Muscle of leg (tissue), 16 donors: ENCODE results near the gene OR2Z1. TPM values are rescaled to one million over a fixed set of nuclear protein-coding genes. Genes with fewer than 3 reads are reported as not detected.

Experiments used
- DNase-seq: peaks from one replicate; pipeline ENCODE4 v3.0.0; 2013
- H3K27ac ChIP-seq: one replicate; pipeline ENCODE4 v1.5.1; 2013; ENCODE audit warnings: mild to moderate bottlenecking, low read length, control low read depth
- H3K27me3 ChIP-seq: one replicate; pipeline ENCODE4 v1.6.1; 2013; ENCODE audit warnings: low read length; ENCODE audit not compliant: control insufficient read depth, insufficient read depth
- H3K36me3 ChIP-seq: one replicate; pipeline ENCODE4 v1.6.1; 2013; ENCODE audit warnings: low read length; ENCODE audit not compliant: control insufficient read depth, insufficient read depth
- H3K4me1 ChIP-seq: one replicate; pipeline ENCODE4 v1.6.1; 2013; ENCODE audit warnings: low read length; ENCODE audit not compliant: control insufficient read depth, insufficient read depth
- H3K4me3 ChIP-seq: one replicate; pipeline ENCODE4 v1.5.1; 2013; ENCODE audit warnings: low read length, control low read depth
- H3K9me3 ChIP-seq: replicated peaks from 2 replicates; pipeline ENCODE4 v1.6.1; 2013; ENCODE audit warnings: low read depth, low read length; ENCODE audit not compliant: control insufficient read depth
- WGBS: methylation state at CpG from one replicate; pipeline ENCODE4 v1.1.5; 2013; ENCODE audit warnings: missing lambda C conversion rate; ENCODE audit not compliant: insufficient coverage; 5-methylcytosine and 5-hydroxymethylcytosine counted together
- long read RNA-seq, 11 donors: transcript quantifications; one replicate each; lab custom pipeline, GENCODE V29; 2026
- polyA plus RNA-seq, 8 donors: library from polyadenylated mRNA; unstranded; fragments of 120-200 nt; gene quantifications; one replicate each; pipeline versions ENCODE4 v1.2.1 to v1.2.3, GENCODE V29; 2013; ENCODE audit warnings: inconsistent platforms in 1 of 8, low replicate concordance in 1 of 8; ENCODE audit not compliant: insufficient read length in 8 of 8, insufficient read depth in 1 of 8
- total RNA-seq: library from RNA; stranded (reverse); fragments of 120-200 nt; gene quantifications from one replicate; pipeline ENCODE4 v1.2.4, GENCODE V29; 2013

The OR2Z1 gene, protein sequence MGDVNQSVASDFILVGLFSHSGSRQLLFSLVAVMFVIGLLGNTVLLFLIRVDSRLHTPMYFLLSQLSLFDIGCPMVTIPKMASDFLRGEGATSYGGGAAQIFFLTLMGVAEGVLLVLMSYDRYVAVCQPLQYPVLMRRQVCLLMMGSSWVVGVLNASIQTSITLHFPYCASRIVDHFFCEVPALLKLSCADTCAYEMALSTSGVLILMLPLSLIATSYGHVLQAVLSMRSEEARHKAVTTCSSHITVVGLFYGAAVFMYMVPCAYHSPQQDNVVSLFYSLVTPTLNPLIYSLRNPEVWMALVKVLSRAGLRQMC
- total RNA-seq = not detected
- not detected for polyA plus RNA-seq
- long read RNA-seq, donor 1 = 0 reads
- long read RNA-seq, donor 2 = 0 reads
- long read RNA-seq, donor 3 = 0 reads
- long read RNA-seq, donor 4 = 0 reads
- long read RNA-seq, donor 5 = 0 reads
- long read RNA-seq, donor 6 = 0 reads
- long read RNA-seq, donor 7, partial matches to known transcripts = 0 of 1 reads
- long read RNA-seq, donor 7, other reads (novel, unspliced or antisense) = 0 of 1 reads
- long read RNA-seq, donor 8 = 0 reads
- long read RNA-seq, donor 9 = 0 reads
- long read RNA-seq, donor 10 = 0 reads
- long read RNA-seq, donor 11 = 0 reads

DNA sequence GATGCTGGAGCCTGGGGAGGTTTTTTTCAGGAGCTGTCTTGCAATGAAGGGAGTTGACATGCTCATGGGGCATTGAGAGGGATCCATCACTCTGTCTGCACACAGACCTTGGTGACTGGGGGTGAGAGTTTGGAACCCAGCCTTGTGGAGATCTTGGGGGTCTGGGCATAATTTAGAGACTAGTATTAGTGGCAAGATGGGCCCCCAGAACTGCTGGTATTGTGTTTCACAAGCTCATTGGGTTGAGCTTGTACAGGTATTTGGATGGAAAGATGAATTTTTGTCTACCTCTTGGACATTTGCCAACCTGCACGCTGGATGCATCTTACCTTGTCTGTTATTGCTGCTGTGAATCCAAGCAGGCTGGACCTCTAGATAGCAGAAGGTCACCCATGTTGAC, at the start of gene OR2Z1:
Gene OR2Z1, plus strand, starts transcription at position 301 of the 400 bp plus-strand sequence. CDS start 9,395 bp downstream, outside the sequence.
- Histone ChIP-seq H3K4me1 (no peaks in the 10 kb centered on the region), H3K4me3 (no peak within 1 kb of the TSS), H3K36me3 (no peaks in the 10 kb centered on the region), H3K9me3 (peaks cover 2% of the 10 kb centered on the region), H3K27me3 (no peaks in the 10 kb centered on the region), H3K27ac (no peak within 1 kb of the TSS)
- 67% methylated on average over 1 of the region's 1 CpG for WGBS
- DNase-seq = no peak

DNA sequence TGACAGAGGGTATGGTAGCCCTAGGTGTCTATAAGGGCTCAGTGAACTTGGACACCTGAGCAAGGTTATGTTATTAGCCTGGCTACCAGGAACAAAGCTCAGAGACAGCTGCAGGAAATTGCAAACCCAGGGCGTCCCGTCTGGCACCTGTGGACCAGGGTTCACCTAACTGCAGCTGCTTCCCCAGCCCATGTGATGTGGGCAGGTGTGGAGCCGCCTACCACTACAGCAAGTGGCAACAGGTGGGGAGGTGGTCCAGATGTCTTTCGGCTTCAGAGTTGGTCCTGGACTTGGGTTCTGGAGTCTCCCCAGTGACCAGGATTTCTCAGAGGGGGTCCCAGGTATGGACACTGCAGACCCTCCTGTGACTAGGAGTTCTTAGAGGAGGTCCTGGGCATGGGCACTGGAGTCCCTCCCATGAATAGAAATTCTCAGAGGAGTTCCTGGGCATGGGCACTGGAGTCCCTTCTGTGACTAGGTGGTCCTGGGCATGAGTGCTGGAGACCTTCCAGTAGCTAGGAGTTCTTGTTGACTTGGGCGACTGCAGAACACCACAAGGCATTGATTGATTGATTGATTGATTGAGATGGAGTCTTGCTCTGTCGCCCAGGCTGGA, 48.0 kb upstream of the OR2Z1 start:
- H3K9me3 ChIP-seq = no peaks in the 10 kb centered on the region
- no peaks in the 10 kb centered on the region for H3K4me1 ChIP-seq
- no peak for DNase-seq
- 73% methylated on average over 6 of the region's 6 CpGs for WGBS
- no peaks in the 10 kb centered on the region for H3K36me3 ChIP-seq
- H3K27me3 ChIP-seq = no peaks in the 10 kb centered on the region
- H3K27ac ChIP-seq = no peak overlapping the region
- no peak overlapping the region for H3K4me3 ChIP-seq

DNA sequence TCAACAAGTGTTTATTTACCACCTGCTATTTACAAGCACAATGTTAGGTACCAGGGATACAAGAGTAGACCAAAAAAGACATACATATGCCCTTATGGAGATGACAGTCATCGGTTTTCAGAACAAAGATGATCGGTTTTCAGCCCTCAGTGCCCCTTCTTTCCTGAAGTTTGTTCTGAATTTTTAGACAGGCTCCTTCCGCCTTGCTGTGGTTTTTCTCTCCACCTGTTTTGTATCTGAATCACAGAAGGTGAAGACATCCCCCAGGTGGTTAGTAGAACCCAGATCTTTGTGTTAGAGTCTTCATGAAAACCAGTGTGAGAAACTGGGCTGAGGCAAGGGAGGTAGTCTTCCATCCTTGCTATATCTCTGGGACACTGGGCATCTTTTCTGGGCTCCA, 46.4 kb upstream of the OR2Z1 start:
- Histone ChIP-seq H3K4me1 (no peaks in the 10 kb centered on the region), H3K9me3 (no peaks in the 10 kb centered on the region), H3K36me3 (no peaks in the 10 kb centered on the region), H3K4me3 (no peak overlapping the region), H3K27me3 (no peaks in the 10 kb centered on the region), H3K27ac (no peak overlapping the region)
- 67% methylated on average over 2 of the region's 3 CpGs for WGBS
- DNase-seq = no peak

DNA sequence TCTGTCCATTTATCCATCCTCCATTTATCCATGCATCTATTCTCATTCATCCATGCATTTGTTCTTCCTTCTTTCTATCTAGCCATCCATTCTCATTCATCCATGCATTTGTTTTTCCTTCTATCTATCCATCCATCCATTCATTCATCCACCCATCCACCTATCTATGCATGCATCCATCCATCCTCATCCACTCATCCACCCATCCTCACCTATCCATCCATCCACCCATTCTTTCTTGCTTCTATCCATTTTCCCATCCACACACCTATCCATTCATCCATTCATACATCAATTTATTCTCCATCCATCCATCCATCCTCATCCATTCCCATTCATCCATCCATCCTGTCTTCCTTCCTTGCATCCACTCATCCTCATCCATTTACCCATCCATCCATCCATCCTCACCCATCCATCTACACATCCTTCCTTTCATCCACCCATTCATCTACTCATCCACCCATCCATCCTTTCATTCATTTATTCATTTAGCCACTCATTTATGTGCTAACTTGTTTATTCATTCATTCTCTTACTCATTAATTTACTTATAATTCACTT, 43.1 kb upstream of the OR2Z1 start:
- no peaks in the 10 kb centered on the region for H3K27me3 ChIP-seq
- H3K27ac ChIP-seq = no peak overlapping the region
- no peaks in the 10 kb centered on the region for H3K36me3 ChIP-seq
- no peak overlapping the region for H3K4me3 ChIP-seq
- no peaks in the 10 kb centered on the region for H3K9me3 ChIP-seq
- no peak for DNase-seq
- no peaks in the 10 kb centered on the region for H3K4me1 ChIP-seq

DNA sequence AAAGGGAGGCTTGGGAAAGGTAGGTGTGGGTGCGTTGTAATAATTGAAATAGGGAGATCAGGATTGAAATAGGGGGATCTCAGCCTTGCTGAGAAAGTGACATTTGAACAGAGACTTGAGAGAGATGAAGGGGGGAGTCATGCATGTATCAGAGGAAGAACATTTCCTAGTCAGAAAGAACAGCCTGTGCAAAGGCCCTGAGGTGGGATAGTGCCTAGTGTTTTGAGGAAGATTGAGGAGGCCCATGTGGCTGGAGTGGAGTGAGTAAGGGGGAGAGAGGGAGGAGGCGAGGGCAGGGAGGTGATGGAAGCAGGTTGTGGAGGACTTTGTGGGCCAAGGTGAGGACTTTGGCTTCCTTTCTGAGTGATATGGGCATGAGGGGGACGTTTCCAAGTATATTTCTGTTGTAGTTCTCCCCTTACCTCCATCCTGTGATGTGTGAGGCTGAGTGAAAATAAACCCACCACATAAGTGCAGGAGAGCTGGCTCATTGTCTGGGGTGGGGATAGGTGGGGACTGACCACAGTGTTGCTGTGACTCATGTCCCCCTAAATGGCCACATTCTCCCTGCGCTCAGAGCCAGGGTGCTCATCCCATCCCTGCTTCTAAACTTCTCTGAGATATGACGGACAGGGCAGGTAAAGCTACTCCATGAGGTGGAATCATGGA, 40.6 kb upstream of the OR2Z1 start:
- Histone ChIP-seq H3K36me3 (no peaks in the 10 kb centered on the region), H3K9me3 (no peaks in the 10 kb centered on the region), H3K27ac (no peak overlapping the region), H3K4me3 (no peak overlapping the region), H3K27me3 (no peaks in the 10 kb centered on the region), H3K4me1 (no peaks in the 10 kb centered on the region)
- no peak for DNase-seq
- 100% methylated on average over 2 of the region's 5 CpGs for WGBS

- Histone ChIP-seq H3K4me1 (no peaks in the 10 kb centered on the region), H3K27me3 (no peaks in the 10 kb centered on the region), H3K4me3 (no peak overlapping the region), H3K27ac (no peak overlapping the region), H3K9me3 (no peaks in the 10 kb centered on the region), H3K36me3 (no peaks in the 10 kb centered on the region)
- WGBS = no CpG with 5 or more reads among the region's 2 CpGs
- DNase-seq = no peak
Observed at GRCh38 chr19:8681345-8682029, 39.9 kb upstream of the OR2Z1 start.

GRCh38 chr19:8682472-8682871, 39.0 kb upstream of the OR2Z1 start:
- Histone ChIP-seq H3K36me3 (no peaks in the 10 kb centered on the region), H3K4me3 (no peak overlapping the region), H3K27ac (no peak overlapping the region), H3K9me3 (no peaks in the 10 kb centered on the region), H3K27me3 (no peaks in the 10 kb centered on the region), H3K4me1 (no peaks in the 10 kb centered on the region)
- DNase-seq = no peak
- WGBS = 61% methylated on average over 2 of the region's 2 CpGs

DNA sequence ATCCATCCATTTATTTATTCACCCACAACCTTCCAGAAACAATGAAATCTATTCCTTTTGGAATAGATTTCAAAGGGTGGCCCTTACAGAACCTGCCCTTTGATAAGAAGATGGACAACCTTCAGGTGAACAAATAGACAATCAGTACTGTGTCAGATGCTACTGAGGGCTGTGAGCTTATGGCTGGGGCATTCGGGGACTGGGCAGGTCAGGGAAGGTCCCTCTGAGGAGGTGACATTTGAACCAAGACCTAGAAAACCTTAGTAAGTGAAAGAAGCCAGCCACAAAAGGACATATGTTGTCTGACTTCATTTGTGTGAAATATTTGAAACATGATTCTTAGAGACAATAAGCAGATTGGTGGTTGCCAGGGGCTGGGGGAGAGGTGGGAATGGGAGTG, 38.5 kb upstream of the OR2Z1 start:
- no peaks in the 10 kb centered on the region for H3K27me3 ChIP-seq
- H3K36me3 ChIP-seq = no peaks in the 10 kb centered on the region
- no peaks in the 10 kb centered on the region for H3K4me1 ChIP-seq
- no peak overlapping the region for H3K4me3 ChIP-seq
- no peak overlapping the region for H3K27ac ChIP-seq
- no peaks in the 10 kb centered on the region for H3K9me3 ChIP-seq
- 71% methylated on average over 1 of the region's 1 CpG for WGBS
- no peak for DNase-seq

DNA sequence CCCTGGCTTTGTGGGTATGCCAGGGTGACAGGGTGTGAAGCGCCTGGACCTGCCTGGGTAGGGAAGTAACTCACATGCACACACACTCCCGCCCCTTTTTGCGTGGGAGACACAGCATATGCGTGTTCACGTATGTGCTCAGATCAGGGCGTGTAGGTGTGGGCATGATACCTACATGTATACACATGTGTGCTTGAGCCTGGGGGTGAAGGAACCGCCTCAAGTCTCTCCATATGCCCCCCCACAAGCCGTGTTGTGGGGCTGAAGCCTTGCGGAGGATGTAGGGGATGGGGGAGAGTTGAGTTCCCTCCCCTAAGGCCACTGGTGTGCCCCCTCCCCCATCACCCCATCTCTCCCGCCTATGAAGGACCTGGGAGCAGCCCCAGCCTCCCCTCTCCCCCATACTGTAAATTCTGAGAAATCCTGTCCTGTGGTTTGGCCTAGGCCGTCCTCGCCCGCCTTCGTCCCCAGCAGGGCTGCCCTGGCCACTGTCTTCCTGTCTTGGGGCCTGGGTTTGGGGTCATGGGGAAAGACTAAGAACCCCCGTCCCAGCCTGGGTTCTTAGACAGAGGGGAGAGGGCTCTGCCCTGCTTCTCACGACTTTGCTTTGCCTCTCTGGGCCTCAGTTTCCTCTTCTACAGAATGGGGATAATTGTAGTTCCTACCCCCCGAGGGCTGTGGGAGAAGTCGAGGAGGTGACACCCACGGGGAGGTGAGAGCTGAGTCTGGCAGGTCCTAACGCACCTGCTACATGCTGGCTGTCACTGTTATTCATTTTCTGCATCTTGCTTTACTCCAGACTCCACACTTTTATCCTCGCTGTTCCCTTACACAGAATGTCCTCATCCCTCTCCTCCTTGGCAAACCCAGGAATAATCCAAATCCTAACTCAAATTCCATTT, 37.2 kb upstream of the OR2Z1 start:
- no peaks in the 10 kb centered on the region for H3K9me3 ChIP-seq
- no peak for DNase-seq
- no peaks in the 10 kb centered on the region for H3K4me1 ChIP-seq
- no peak overlapping the region for H3K27ac ChIP-seq
- no peaks in the 10 kb centered on the region for H3K36me3 ChIP-seq
- no peak overlapping the region for H3K4me3 ChIP-seq
- H3K27me3 ChIP-seq = no peaks in the 10 kb centered on the region
- WGBS = 40% methylated on average over 1 of the region's 21 CpGs
